HEK293 (cell line): ENCODE results near the gene SIGLEC8.

Experiments used
- CTCF ChIP-seq: fragments of 450-650 bp; formaldehyde crosslinking; IDR thresholded peaks from 2 replicates; pipeline ENCODE4 v1.5.1; 2016; ENCODE audit warnings: missing biosample characterization, missing genetic modification characterization
- ELK4 ChIP-seq: IDR thresholded peaks from 2 replicates; pipeline ENCODE4 v1.6.1; 2011; ENCODE audit warnings: mild to moderate bottlenecking, low read depth, low read length, borderline replicate concordance
- YY1 ChIP-seq: fragments of 450-650 bp; formaldehyde crosslinking; IDR thresholded peaks from 2 replicates; pipeline ENCODE4 v1.5.1; 2018; ENCODE audit warnings: missing biosample characterization, missing genetic modification characterization
- ZBTB44 ChIP-seq: fragments of 450-650 bp; IDR thresholded peaks from 2 replicates; pipeline ENCODE4 v1.5.1; 2018; ENCODE audit warnings: missing biosample characterization, mild to moderate bottlenecking, missing genetic modification characterization
- ZFP41 ChIP-seq: fragments of 450-650 bp; formaldehyde crosslinking; IDR thresholded peaks from 2 replicates; pipeline ENCODE4 v1.5.1; 2016; ENCODE audit warnings: missing biosample characterization, missing genetic modification characterization, borderline replicate concordance
- ZNF10 ChIP-seq: fragments of 450-650 bp; formaldehyde crosslinking; IDR thresholded peaks from 2 replicates; pipeline ENCODE4 v1.5.1; 2017; ENCODE audit warnings: missing biosample characterization, missing genetic modification characterization
- ZNF18 ChIP-seq: fragments of 450-650 bp; formaldehyde crosslinking; IDR thresholded peaks from 2 replicates; pipeline ENCODE4 v1.5.1; 2016; ENCODE audit warnings: missing biosample characterization, missing genetic modification characterization
- ZNF184 ChIP-seq: fragments of 450-650 bp; IDR thresholded peaks from 2 replicates; pipeline ENCODE4 v1.5.1; 2018; ENCODE audit warnings: missing biosample characterization, mild to moderate bottlenecking, missing genetic modification characterization
- ZNF274 ChIP-seq, 2 experiments: fragments of 200-500 bp in 1 of 2; fragments of 450-650 bp in 1 of 2; sonication (Bioruptor generic) in 1 of 2; formaldehyde crosslinking in 1 of 2; IDR thresholded peaks; 2 replicates each; pipeline versions ENCODE4 v1.5.1 to v1.6.1; 2014 to 2016; ENCODE audit warnings: borderline replicate concordance in 1 of 2, inconsistent platforms in 1 of 2, low read length in 1 of 2, missing biosample characterization in 1 of 2, missing genetic modification characterization in 1 of 2
- ZNF311 ChIP-seq: fragments of 450-650 bp; formaldehyde crosslinking; IDR thresholded peaks from 2 replicates; pipeline ENCODE4 v1.5.1; 2017; ENCODE audit warnings: missing biosample characterization, missing genetic modification characterization, borderline replicate concordance
- ZNF449 ChIP-seq: fragments of 450-650 bp; formaldehyde crosslinking; IDR thresholded peaks from 2 replicates; pipeline ENCODE4 v1.5.1; 2017; ENCODE audit warnings: missing biosample characterization, mild to moderate bottlenecking, missing genetic modification characterization, moderate library complexity
- ZNF747 ChIP-seq: fragments of 450-650 bp; formaldehyde crosslinking; IDR thresholded peaks from 2 replicates; pipeline ENCODE4 v1.5.1; 2016; ENCODE audit warnings: missing biosample characterization, missing genetic modification characterization
- TF ChIP-seq, protein P1 (sequence below): fragments of 450-650 bp; formaldehyde crosslinking; IDR thresholded peaks from 2 replicates; pipeline ENCODE4 v1.5.1; 2016; ENCODE audit warnings: missing biosample characterization, missing genetic modification characterization

DNA sequence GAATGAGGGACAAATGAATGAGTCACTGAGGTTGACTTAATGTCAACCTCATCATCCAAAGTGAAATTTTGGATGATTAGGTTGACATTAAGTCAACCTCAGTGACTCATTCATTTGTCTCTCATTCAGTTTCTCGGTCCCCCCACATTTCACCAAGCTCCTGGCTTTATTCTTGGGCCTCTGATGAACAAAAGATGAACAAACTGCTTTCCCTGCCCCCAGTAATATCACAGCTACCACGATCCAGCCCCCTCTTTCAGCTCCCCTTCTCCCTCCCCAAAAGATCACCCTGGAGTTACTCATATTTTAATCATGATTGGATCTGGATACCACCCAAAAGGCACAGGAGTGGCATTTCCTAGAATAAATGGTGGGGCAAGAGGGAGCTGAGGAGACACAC lies 30.9 kb upstream of the SIGLEC8 start:
- TF ChIP-seq ZNF747: no peak
- no peak for TF ChIP-seq YY1
- no peak for TF ChIP-seq CTCF (tag by site-specific recombination)
- no peak for TF ChIP-seq ZFP41 (tag by site-specific recombination)
- no peak for TF ChIP-seq ZNF18 (tag by site-specific recombination)
- TF ChIP-seq ZNF311 (tag by site-specific recombination): no peak
- no peak for TF ChIP-seq ZNF274 (IDR thresholded peaks at IDR 0.05; ENCODE audit: low read length)
- TF ChIP-seq ZNF274 (tag by site-specific recombination; IDR thresholded peaks at IDR 0.05; ENCODE audit: borderline replicate concordance): no peak
- no peak for TF ChIP-seq ELK4
- TF ChIP-seq ZNF10 (tag by site-specific recombination): no peak
- no peak for TF ChIP-seq ZNF184 (tag by site-specific recombination)
- TF ChIP-seq ZBTB44 (tag by site-specific recombination): no peak
- no peak for TF ChIP-seq ZNF449
- TF ChIP-seq, protein P1, sequence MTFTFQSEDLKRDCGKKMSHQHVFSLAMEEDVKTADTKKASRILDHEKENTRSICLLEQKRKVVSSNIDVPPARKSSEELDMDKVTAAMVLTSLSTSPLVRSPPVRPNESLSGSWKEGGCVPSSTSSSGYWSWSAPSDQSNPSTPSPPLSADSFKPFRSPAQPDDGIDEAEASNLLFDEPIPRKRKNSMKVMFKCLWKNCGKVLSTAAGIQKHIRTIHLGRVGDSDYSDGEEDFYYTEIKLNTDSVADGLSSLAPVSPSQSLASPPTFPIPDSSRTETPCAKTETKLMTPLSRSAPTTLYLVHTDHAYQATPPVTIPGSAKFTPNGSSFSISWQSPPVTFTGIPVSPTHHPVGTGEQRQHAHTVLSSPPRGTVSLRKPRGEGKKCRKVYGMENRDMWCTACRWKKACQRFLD: no peak
